ENCODE measurements around the gene ZC3H7A. TPM values are rescaled to one million over a fixed set of nuclear protein-coding genes. Genes with fewer than 3 reads are reported as not detected.

ZC3H7A gene
- total and polyA plus RNA-seq, 2 of the 13 experiments (the other 11 are each of a cell fraction or from before 2014, with no cell fraction given) = 29.2 to 36.8 TPM

DNA sequence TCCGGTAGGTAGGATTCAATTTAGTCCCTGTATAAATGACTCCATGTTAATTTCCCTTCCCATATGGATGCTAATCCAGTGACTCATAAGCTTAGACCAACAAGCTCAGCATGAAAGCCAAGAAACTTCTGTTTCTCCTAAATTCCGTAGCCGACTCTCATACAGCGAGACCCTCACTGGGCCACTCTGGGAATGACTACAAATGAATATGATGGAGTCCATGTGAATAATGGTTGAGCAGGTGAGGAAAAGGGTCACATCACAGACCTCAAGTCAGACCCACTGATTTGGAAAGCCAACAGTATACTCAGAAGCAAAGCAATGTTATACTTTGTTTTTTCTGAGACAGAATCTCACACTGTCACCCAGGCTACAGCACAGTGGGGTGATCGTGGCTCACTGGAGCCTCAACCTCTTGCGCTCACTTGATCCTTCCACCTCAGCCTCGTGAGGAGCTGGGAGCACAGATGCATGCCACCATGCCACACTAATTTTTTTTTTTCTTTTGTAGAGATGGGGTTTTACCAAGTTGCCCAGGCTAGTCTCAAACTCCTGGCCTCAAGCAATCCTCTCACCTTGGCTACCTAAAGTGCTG lies 39.7 kb upstream of the ZC3H7A start:
- no peak for DNase-seq (ENCODE audit: low spot score)
- whole genome bisulfite sequencing (ENCODE audit: low lambda C conversion rate) = 98% methylated on average over 7 of the region's 7 CpGs
- ChIA-PET POLR2A (interaction anchor here (0.9 to 7.3 kb wide), 4 partner anchors 10 to 94 kb away, joined by 3 to 72 read pairs (median 18); partner anchors contain the start of genes RSL1D1, TXNDC11 and ZC3H7A), CTCF (ENCODE audit: low intra/inter-chr PET ratio, low total read pairs) (no interaction called here)
- Histone ChIP-seq H3K4me1 (ENCODE audit: insufficient read depth, low read length) (peaks cover 28% of the 10 kb centered on the region), H3K4me3 (replicated peaks in 1 of 3; ENCODE audit: insufficient read depth in 1 of 3, low read depth in 2 of 3, low read length in 3 of 3) (no peak overlapping the region), H3K27me3 (ENCODE audit: control insufficient read depth in 1 of 2, insufficient read depth in 2 of 2, low read length in 2 of 2) (no peaks in the 10 kb centered on the region), H3K4me2 (ENCODE audit: low read depth, low read length) (no peak overlapping the region), H2AFZ (ENCODE audit: low read length) (no peak overlapping the region), H4K20me1 (ENCODE audit: insufficient read depth, low read length) (no peaks in the 10 kb centered on the region), H3K27ac (ENCODE audit: extremely low read length, insufficient read depth, low read length) (no peak overlapping the region), H3K36me3 (replicated peaks in 1 of 2; ENCODE audit: control insufficient read depth in 1 of 2, insufficient read depth in 2 of 2, low read length in 2 of 2) (peaks cover 40 to 56% of the 10 kb centered on the region in 2 experiments), H3K9ac (ENCODE audit: insufficient read depth, low read depth, low read length) (no peak overlapping the region), H3K79me2 (ENCODE audit: insufficient read depth, low read length) (no peaks in the 10 kb centered on the region), H3K9me3 (ENCODE audit: low read length) (no peaks in the 10 kb centered on the region)
- intact Hi-C loops (cut with micrococcal nuclease; ENCODE audit: unreplicated experiment) = no loop called here
- in situ Hi-C loops (cut with HindIII; ENCODE audit: extremely low pct_ligation_motif_present, low pct_unique_long_range_greater_than_20kb) = no loop called here
- BruUV-seq (replicated peaks) = no TSS peak
- FAIRE-seq = no peak
- peak; percentile 18; the same call in 2 of the 3 replicates for ATAC-seq
- TF ChIP-seq ZNF7 (CRISPR knock-in tag; IDR thresholded peaks at IDR 0.05) (no peak), FOXK2 (IDR thresholded peaks at IDR 0.05) (no peak), ZNF562 (CRISPR knock-in tag; IDR thresholded peaks at IDR 0.05; ENCODE audit: borderline replicate concordance) (no peak), ZNF737 (CRISPR knock-in tag; IDR thresholded peaks at IDR 0.05; ENCODE audit: borderline replicate concordance) (no peak), PPARG (CRISPR knock-in tag; conservative IDR thresholded peaks at IDR 0.05) (no peak), ZNF839 (CRISPR knock-in tag; IDR thresholded peaks at IDR 0.05; ENCODE audit: borderline replicate concordance) (no peak), ESRRA (CRISPR knock-in tag; IDR thresholded peaks at IDR 0.05; ENCODE audit: low read depth) (no peak), IKZF5 (CRISPR knock-in tag; IDR thresholded peaks at IDR 0.05) (0 out of 2 replicates have a peak, but pooled peaks have one; percentile 15), ZNF878 (CRISPR knock-in tag; IDR thresholded peaks at IDR 0.05) (0 out of 2 replicates have a peak, but pooled peaks have one; percentile 33), IRF2 (CRISPR knock-in tag; IDR thresholded peaks at IDR 0.05) (no peak), ZZZ3 (CRISPR knock-in tag; IDR thresholded peaks at IDR 0.05; ENCODE audit: borderline replicate concordance) (no peak), RNF2 (conservative IDR thresholded peaks at IDR 0.05; ENCODE audit: low read depth) (no peak), MTF1 (CRISPR knock-in tag; IDR thresholded peaks at IDR 0.05) (no peak), NR2F1 (CRISPR knock-in tag; IDR thresholded peaks at IDR 0.05) (peak in 1 of 2 experiments; percentile 19; a peak in 1 of 4 replicates), ZNF430 (CRISPR knock-in tag; IDR thresholded peaks at IDR 0.05) (no peak), SMARCC2 (IDR thresholded peaks at IDR 0.05) (no peak), TBP (CRISPR knock-in tag; IDR thresholded peaks at IDR 0.05) (no peak), RBM22 (optimal IDR thresholded peaks at IDR 0.05; ENCODE audit: low read length) (peak; percentile 65), ZNF382 (CRISPR knock-in tag; IDR thresholded peaks at IDR 0.05; ENCODE audit: borderline replicate concordance) (no peak), ATF7-NPFF (CRISPR knock-in tag; IDR thresholded peaks at IDR 0.05; ENCODE audit: low read depth) (peak; percentile 25; the same call in 1 of the 2 replicates)
- TF ChIP-seq, protein P1, sequence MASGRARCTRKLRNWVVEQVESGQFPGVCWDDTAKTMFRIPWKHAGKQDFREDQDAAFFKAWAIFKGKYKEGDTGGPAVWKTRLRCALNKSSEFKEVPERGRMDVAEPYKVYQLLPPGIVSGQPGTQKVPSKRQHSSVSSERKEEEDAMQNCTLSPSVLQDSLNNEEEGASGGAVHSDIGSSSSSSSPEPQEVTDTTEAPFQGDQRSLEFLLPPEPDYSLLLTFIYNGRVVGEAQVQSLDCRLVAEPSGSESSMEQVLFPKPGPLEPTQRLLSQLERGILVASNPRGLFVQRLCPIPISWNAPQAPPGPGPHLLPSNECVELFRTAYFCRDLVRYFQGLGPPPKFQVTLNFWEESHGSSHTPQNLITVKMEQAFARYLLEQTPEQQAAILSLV (CRISPR knock-in tag; IDR thresholded peaks at IDR 0.05; ENCODE audit: borderline replicate concordance) = no peak
- TF ChIP-seq, protein P2, sequence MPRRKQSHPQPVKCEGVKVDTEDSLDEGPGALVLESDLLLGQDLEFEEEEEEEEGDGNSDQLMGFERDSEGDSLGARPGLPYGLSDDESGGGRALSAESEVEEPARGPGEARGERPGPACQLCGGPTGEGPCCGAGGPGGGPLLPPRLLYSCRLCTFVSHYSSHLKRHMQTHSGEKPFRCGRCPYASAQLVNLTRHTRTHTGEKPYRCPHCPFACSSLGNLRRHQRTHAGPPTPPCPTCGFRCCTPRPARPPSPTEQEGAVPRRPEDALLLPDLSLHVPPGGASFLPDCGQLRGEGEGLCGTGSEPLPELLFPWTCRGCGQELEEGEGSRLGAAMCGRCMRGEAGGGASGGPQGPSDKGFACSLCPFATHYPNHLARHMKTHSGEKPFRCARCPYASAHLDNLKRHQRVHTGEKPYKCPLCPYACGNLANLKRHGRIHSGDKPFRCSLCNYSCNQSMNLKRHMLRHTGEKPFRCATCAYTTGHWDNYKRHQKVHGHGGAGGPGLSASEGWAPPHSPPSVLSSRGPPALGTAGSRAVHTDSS (CRISPR knock-in tag; conservative IDR thresholded peaks at IDR 0.05) = no peak

Measured in HepG2 (cell line).